Activated T-helper 9 cell treated with anti-CD3 and anti-CD28 coated beads, Interleukin-2, amount 50 U/mL, for 16 hours (primary cell): Measurements from ENCODE around the gene LST1.

Experiments used
- DNase-seq: peaks from one replicate; pipeline ENCODE4 v3.0.0-alpha.2; 2020; ENCODE audit warnings: low read depth

The LST1 gene

GRCh38 chr6:31559958-31560696 lies 25.9 kb upstream of the LST1 start:
- no peak for DNase-seq

- no peak for DNase-seq
Observed at GRCh38 chr6:31560697-31561058, 25.4 kb upstream of the LST1 start.

- no peak for DNase-seq
Observed at GRCh38 chr6:31567531-31568370, 18.3 kb upstream of the LST1 start.

- peak; percentile 61 for DNase-seq
Observed at GRCh38 chr6:31568537-31568961, 17.5 kb upstream of the LST1 start.

- no peak for DNase-seq
Observed at GRCh38 chr6:31569861-31570536, 16.1 kb upstream of the LST1 start.

- DNase-seq = peak; percentile 72
Observed at GRCh38 chr6:31572041-31572911, 13.8 kb upstream of the LST1 start, which contains the start of gene LTA. TSS of gene LTA (plus strand) at chr6:31572289. CDS start at chr6:31572743, 454 bp downstream.

- DNase-seq = no peak
Observed at GRCh38 chr6:31573239-31574105, 12.6 kb upstream of the LST1 start.

GRCh38 chr6:31574106-31575061 lies 11.7 kb upstream of the LST1 start:
- no peak for DNase-seq

GRCh38 chr6:31575335-31575901 lies 10.7 kb upstream of the LST1 start, which contains the start of gene TNF:
TSS of gene TNF (plus strand) at chr6:31575565. CDS start at chr6:31575742, 177 bp downstream.
- peak; percentile 78 for DNase-seq

GRCh38 chr6:31575952-31576685 lies 10.0 kb upstream of the LST1 start:
- no peak for DNase-seq

- DNase-seq = no peak
Observed at GRCh38 chr6:31576897-31577578, 9.0 kb upstream of the LST1 start.

- no peak for DNase-seq
Observed at GRCh38 chr6:31577579-31577966, 8.5 kb upstream of the LST1 start.

- DNase-seq = no peak
Observed at GRCh38 chr6:31578184-31579118, 7.6 kb upstream of the LST1 start.

GRCh38 chr6:31579119-31579505 lies 7.0 kb upstream of the LST1 start:
- no peak for DNase-seq

- no peak for DNase-seq
Observed at GRCh38 chr6:31579546-31580437, 6.3 kb upstream of the LST1 start.

- DNase-seq = no peak
Observed at GRCh38 chr6:31580438-31580740, 5.7 kb upstream of the LST1 start.
